Fibroblast of pulmonary artery (primary cell): Measurements from ENCODE around the gene COG5.
A peak's percentile ranks its signal among the peaks of the same experiment; 100 is the strongest.

ENCODE experiments used
- DNase-seq: peaks from one replicate; pipeline ENCODE4 v3.0.0-alpha.2; 2010; ENCODE audit warnings: low read depth
- H3K4me3 ChIP-seq: replicated peaks from 2 replicates; pipeline ENCODE4 v1.5.1; 2011; ENCODE audit warnings: low read depth, mild to moderate bottlenecking, control low read depth, low read length, moderate library complexity
- TF ChIP-seq, protein P1 (sequence below): IDR thresholded peaks from 2 replicates; pipeline ENCODE4 v1.5.1; 2011; ENCODE audit warnings: mild to moderate bottlenecking, control low read depth, low read length, inconsistent platforms; ENCODE audit errors: missing control alignments

Gene COG5

GRCh38 chr7:107390916-107391315 lies 172.8 kb downstream of the COG5 start:
- TF ChIP-seq, protein P1, sequence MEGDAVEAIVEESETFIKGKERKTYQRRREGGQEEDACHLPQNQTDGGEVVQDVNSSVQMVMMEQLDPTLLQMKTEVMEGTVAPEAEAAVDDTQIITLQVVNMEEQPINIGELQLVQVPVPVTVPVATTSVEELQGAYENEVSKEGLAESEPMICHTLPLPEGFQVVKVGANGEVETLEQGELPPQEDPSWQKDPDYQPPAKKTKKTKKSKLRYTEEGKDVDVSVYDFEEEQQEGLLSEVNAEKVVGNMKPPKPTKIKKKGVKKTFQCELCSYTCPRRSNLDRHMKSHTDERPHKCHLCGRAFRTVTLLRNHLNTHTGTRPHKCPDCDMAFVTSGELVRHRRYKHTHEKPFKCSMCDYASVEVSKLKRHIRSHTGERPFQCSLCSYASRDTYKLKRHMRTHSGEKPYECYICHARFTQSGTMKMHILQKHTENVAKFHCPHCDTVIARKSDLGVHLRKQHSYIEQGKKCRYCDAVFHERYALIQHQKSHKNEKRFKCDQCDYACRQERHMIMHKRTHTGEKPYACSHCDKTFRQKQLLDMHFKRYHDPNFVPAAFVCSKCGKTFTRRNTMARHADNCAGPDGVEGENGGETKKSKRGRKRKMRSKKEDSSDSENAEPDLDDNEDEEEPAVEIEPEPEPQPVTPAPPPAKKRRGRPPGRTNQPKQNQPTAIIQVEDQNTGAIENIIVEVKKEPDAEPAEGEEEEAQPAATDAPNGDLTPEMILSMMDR, result no peak
- DNase-seq, result no peak
- no peak overlapping the region for H3K4me3 ChIP-seq

- no peak for DNase-seq
- no peak overlapping the region for H3K4me3 ChIP-seq
- TF ChIP-seq, protein P1, result no peak
These were observed 175.1 kb downstream of the COG5 start for GRCh38 chr7:107388604-107389003.

DNA sequence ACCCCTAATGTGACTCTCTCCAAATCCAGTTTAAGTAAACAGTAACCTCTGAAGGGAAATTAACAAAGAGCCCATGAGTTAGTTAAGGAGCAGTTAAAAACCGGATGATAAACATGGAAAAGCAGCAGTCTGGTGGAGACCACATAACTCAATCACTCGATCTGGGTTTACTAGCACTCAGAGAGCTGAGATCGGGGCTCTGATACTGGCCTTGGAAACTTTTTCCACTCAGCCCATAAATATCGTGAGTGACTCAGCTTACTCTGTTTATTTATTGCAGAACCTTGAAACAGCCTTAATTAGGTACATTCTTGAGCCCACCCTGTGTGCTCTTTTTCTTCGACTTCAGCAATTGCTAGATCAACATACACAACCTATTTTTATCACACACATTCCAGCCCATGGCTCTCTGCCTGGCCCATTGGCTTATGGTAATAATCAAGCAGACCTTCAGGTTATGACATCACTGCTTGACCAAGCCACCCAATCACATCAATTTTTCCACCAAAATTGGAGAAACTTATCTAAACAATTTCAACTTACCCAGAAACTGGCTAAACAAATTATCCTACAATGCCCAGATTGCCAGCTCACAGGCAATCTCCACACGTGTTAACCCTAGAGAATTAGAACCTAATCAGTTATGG lies 176.0 kb downstream of the COG5 start:
- H3K4me3 ChIP-seq, result no peak overlapping the region
- peak; percentile 49 for DNase-seq
- TF ChIP-seq, protein P1, result no peak

DNA sequence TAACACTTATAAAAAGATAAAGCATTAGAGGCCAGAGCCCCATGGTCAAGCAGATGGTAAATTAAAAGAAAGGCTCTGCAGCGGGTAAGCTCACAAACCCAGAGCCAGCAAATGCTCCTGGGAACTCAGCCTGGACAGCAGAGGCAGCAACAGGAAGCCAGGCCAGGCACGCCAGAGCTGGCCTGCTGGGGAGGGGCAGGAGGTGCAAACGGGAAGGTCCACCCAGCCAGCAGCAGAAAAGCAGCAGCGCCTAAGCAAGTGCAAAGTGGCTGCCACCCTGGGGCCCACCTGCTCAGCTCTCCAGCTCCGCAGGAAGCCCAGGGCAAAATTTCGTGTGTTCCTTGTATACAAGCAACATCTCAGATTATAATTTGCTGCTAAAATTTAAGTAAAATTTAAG lies 176.6 kb downstream of the COG5 start:
- DNase-seq, result peak; percentile 45
- H3K4me3 ChIP-seq, result no peak overlapping the region
- TF ChIP-seq, protein P1, result no peak

- no peak overlapping the region for H3K4me3 ChIP-seq
- DNase-seq, result no peak
- TF ChIP-seq, protein P1, result no peak
These were observed 177.1 kb downstream of the COG5 start for GRCh38 chr7:107386548-107387102.

DNA sequence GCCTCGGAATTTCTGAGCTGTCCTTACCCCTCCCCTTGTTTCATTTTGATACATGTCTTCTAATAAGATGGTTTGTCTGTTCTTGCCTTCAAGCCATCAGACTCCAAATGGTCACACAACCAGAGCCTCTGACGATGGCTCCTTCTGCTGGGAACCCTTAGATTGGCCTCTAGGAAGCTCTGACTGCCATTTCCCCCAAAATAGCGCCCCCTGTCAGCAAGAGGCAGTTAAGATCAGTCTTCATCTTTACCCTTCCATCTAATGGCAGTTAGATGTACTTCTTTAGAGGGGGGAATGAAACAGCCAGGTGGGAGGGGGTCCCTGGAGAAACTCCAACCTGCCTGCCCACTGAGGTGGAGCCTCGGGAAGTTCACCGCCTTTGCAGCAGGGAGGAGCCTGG lies 179.7 kb downstream of the COG5 start:
- DNase-seq, result no peak
- TF ChIP-seq, protein P1, result no peak
- no peak overlapping the region for H3K4me3 ChIP-seq

GRCh38 chr7:107383203-107383602 lies 180.5 kb downstream of the COG5 start:
- DNase-seq, result no peak
- TF ChIP-seq, protein P1, result no peak
- H3K4me3 ChIP-seq, result no peak overlapping the region
